Measurements from ENCODE around the gene PTPRZ1. TPM values are rescaled to one million over a fixed set of nuclear protein-coding genes. Genes with fewer than 3 reads are reported as not detected.

PTPRZ1 gene
- 0.65 TPM for total RNA-seq
- long read RNA-seq: 0 reads

- peak; percentile 38 for DNase-seq
- peak; percentile 48 for ATAC-seq (ENCODE audit: poor library complexity)
- intact Hi-C loops (cut with DNase I): no loop called here
Observed at GRCh38 chr7:121872831-121873288, at the start of gene PTPRZ1. Gene PTPRZ1, plus strand, starts transcription at chr7:121873161. Its CDS starts 339 bp downstream, at chr7:121873500.

- intact Hi-C loops (cut with DNase I): no loop called here
- DNase-seq (no peak), ATAC-seq (ENCODE audit: poor library complexity) (no peak)
Observed at GRCh38 chr7:121824276-121824675, 48.7 kb upstream of the PTPRZ1 start.

GRCh38 chr7:121831351-121831750 lies 41.6 kb upstream of the PTPRZ1 start:
- ATAC-seq (ENCODE audit: poor library complexity): no peak
- DNase-seq: no peak
- intact Hi-C loops (cut with DNase I): no loop called here

DNA sequence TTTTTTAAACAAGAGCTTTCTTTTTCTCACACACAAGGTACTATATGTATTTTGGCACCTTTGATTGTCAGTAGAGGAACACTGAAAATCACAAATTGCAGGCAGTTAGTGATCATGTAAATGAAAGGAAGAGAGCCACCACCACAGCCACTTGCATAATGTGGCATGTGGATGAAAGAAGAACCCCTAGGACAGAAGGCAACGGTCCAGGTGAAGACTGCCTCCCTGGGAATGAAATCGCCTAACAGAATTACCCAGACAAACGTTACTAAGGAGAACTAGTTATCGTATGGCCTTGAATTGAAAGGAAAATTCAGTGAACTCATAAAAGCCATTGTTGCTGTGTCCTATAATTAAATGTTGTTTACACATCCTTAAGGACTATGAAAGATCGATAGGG lies 41.2 kb upstream of the PTPRZ1 start:
- ATAC-seq (ENCODE audit: poor library complexity): no peak
- intact Hi-C loops (cut with DNase I): no loop called here
- DNase-seq: no peak

DNA sequence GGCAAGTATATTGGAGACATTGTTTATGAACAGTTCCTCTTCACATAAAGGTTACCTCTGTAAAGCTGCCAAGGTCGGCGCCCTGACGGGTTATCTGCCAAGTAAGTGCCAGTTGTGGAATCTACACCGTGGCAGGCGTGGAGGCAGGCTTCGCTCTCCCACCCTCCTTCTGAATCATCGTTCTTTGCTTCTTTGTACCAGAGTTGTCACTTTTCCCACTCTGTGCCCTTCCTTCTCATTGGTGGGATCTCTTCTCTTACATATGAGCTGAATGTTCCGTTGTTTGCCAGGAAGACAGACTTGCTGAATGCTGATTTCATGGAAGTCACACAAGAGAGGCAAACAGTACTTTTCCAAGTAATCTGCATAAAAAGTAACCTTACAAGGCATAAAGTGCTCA lies 40.6 kb upstream of the PTPRZ1 start:
- ATAC-seq (ENCODE audit: poor library complexity) (no peak), DNase-seq (no peak)
- intact Hi-C loops (cut with DNase I): no loop called here

GRCh38 chr7:121833991-121834390 lies 39.0 kb upstream of the PTPRZ1 start:
- ATAC-seq (ENCODE audit: poor library complexity): no peak
- intact Hi-C loops (cut with DNase I): no loop called here
- no peak for DNase-seq

DNA sequence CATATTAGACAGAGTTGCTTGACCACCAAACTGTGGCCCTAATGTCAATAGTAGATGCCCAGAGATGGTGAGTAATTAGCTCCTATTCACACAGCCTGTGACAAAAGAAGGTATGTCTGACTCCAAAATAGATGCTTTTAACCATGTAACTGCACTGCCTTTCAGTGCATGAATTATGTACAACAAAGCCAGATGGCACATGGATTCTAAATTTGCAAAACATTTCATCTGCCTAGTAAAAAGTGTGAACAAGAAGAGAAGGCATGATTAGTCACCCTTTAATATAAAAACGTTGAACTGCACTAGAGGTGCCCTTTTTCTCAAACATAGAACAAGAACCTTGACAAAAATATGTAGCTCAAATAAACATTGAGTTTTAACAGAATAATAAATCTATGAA lies 35.5 kb upstream of the PTPRZ1 start:
- ATAC-seq (ENCODE audit: poor library complexity): no peak
- intact Hi-C loops (cut with DNase I): no loop called here
- no peak for DNase-seq

DNA sequence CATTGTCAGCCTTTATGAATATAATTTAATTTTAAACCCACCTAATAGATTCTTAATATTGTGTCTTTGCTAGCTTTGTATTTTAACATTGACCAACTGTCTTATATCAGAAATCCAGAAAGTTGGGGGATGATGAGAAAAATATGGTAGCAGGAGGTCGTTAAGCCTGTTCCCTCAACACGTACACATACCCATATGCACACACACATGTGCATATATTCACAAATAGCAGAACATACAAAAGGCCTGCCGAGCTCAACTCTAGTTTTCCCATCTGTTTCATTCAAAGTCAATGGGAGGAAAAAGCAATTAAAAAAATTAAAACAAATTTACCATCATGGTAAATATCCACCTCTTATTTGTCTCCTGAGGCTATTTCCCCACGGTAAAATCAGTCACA lies 25.9 kb upstream of the PTPRZ1 start:
- ATAC-seq (ENCODE audit: poor library complexity): no peak
- no peak for DNase-seq
- intact Hi-C loops (cut with DNase I): no loop called here

DNA sequence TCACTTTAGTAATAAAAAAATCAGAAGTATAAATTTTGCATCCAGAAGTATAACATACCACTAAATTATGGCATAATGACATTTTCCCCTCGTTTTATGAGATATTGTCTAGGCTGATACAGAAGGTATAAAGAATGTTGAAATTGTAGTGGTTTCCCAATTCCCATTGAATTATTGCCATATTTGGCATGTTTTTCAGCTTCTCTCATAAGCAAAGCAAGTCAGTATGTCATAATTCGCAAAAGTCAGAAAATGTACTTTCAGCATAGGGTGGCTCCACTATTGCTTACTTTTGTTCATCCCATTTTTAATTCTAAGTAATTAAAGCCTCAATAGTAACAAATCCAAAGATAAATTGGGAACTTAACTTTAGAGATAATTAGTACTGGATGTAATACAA lies 19.7 kb upstream of the PTPRZ1 start:
- no peak for DNase-seq
- intact Hi-C loops (cut with DNase I): no loop called here
- ATAC-seq (ENCODE audit: poor library complexity): no peak

DNA sequence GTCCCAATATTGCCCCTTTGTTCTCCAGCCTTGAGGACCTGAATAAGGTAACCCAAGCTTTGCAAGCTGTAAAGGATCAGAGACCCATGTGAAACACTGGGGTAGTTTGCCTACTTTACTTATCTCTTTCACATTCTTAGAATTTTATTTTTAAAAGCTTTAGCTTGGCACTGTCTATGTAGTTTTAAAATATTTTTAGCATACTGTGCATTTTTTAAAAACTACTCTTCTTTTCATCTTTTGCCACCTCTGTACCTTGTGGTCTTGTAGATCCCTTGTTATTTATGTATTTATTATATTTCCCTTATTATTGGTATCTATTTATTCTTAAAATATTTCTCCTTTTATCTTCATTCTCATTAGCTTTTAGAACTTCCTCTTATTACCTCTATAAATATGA lies 12.0 kb upstream of the PTPRZ1 start:
- intact Hi-C loops (cut with DNase I): no loop called here
- ATAC-seq (ENCODE audit: poor library complexity) (no peak), DNase-seq (no peak)

DNA sequence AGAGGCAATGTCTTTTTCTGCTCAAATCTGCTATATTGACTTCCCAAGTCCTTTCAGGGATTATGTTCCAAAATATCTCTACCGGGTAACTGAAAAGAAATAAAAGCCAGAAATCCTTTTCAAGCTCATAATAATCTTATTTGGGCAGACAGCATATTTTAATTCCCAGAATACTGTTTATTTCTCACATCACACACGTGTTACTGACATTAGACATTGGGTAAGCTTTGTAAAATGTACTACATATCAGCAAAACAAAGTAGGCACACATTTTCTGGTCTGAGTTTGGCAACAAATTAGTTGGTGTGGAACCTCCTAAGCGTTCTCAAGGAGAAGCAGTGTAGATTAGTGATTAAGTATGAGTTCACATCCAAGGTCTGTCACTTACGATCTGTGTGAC lies 10.4 kb upstream of the PTPRZ1 start:
- DNase-seq: no peak
- intact Hi-C loops (cut with DNase I): no loop called here
- no peak for ATAC-seq (ENCODE audit: poor library complexity)

GRCh38 chr7:121871188-121871587 lies 1.8 kb upstream of the PTPRZ1 start:
- ATAC-seq (ENCODE audit: poor library complexity) (no peak), DNase-seq (no peak)
- intact Hi-C loops (cut with DNase I): no loop called here

- intact Hi-C loops (cut with DNase I): no loop called here
- no peak for DNase-seq
- ATAC-seq (ENCODE audit: poor library complexity): no peak
Observed at GRCh38 chr7:121873289-121874194, 581 bp downstream of the PTPRZ1 start.

GRCh38 chr7:121874298-121874697 lies 1.3 kb downstream of the PTPRZ1 start:
- DNase-seq: no peak
- intact Hi-C loops (cut with DNase I): no loop called here
- no peak for ATAC-seq (ENCODE audit: poor library complexity)

DNA sequence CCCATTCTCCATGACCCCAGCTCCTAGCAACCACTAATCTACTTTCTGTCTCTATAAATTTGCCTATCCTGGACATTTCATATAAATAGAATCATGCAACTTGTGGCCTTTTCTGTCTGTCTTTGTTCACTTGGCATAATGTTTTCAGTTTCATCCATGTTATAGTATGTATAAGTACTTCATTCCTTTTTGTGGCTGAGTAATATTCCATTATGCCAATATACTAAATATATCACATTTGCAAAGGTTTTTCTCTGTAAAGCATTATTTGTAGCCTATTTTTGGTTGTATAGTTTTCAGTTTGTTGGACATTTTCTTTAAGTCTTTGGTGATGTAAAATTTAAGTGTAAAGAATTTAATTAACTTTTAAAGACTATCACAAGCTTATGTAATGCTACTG lies 2.2 kb downstream of the PTPRZ1 start:
- intact Hi-C loops (cut with DNase I): no loop called here
- ATAC-seq (ENCODE audit: poor library complexity) (no peak), DNase-seq (no peak)

GRCh38 chr7:121876656-121877500 lies 3.9 kb downstream of the PTPRZ1 start:
- no peak for ATAC-seq (ENCODE audit: poor library complexity)
- DNase-seq: no peak

GRCh38 chr7:121878918-121879464 lies 6.0 kb downstream of the PTPRZ1 start:
- intact Hi-C loops (cut with DNase I): no loop called here
- DNase-seq (no peak), ATAC-seq (ENCODE audit: poor library complexity) (no peak)

More at GRCh38 chr7:121876656-121877500, 3.9 kb downstream of the PTPRZ1 start:
- intact Hi-C loops (cut with DNase I): no loop called here

- intact Hi-C loops (cut with DNase I): no loop called here
- no peak for DNase-seq
- no peak for ATAC-seq (ENCODE audit: poor library complexity)
Observed at GRCh38 chr7:121879544-121879943, 6.6 kb downstream of the PTPRZ1 start.

- ATAC-seq (ENCODE audit: poor library complexity) (no peak), DNase-seq (no peak)
- intact Hi-C loops (cut with DNase I): no loop called here
Observed at GRCh38 chr7:121882731-121883130, 9.8 kb downstream of the PTPRZ1 start.

Data from Right ventricle myocardium superior (tissue), 1 donor.